Ovary (tissue), 3 donors: ENCODE measurements around the gene RNF123.

ENCODE experiments used
- EP300 ChIP-seq: sonication (generic); formaldehyde crosslinking; IDR thresholded peaks from one replicate; pipeline ENCODE4 v1.6.1; 2017; ENCODE audit warnings: antibody characterized with exemption
- POLR2A ChIP-seq: fragments of 450-650 bp; IDR thresholded peaks from one replicate; pipeline ENCODE4 v1.6.1; 2017; ENCODE audit warnings: antibody characterized with exemption, mild to moderate bottlenecking, moderate library complexity
- TF ChIP-seq, protein P1 (sequence below), 3 donors: fragments of 450-650 bp in 2 of 3; fragments of 200-600 bp in 1 of 3; IDR thresholded peaks; one replicate each; pipeline versions ENCODE4 v1.5.1 to v1.8.0; 2016 to 2022; ENCODE audit warnings: antibody characterized with exemption in 3 of 3, mild to moderate bottlenecking in 1 of 3
- donor health status: DM: no; HTN: no; CAD: no.

DNA sequence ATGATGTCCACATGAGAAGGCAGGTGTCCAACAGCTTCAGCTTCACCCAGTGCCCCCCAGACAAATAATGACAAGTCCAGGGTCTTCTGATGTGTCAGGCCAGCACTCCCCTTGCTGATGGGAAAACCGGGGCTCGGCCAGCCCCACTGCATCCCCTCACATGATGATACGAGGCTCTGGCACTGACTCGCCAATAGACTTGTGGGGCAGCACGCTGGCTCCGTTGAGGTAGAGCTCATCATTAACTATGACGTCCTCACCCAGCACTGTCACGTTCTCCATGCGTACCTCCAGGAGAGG lies 32.2 kb downstream of the RNF123 start:
- TF ChIP-seq, protein P1, sequence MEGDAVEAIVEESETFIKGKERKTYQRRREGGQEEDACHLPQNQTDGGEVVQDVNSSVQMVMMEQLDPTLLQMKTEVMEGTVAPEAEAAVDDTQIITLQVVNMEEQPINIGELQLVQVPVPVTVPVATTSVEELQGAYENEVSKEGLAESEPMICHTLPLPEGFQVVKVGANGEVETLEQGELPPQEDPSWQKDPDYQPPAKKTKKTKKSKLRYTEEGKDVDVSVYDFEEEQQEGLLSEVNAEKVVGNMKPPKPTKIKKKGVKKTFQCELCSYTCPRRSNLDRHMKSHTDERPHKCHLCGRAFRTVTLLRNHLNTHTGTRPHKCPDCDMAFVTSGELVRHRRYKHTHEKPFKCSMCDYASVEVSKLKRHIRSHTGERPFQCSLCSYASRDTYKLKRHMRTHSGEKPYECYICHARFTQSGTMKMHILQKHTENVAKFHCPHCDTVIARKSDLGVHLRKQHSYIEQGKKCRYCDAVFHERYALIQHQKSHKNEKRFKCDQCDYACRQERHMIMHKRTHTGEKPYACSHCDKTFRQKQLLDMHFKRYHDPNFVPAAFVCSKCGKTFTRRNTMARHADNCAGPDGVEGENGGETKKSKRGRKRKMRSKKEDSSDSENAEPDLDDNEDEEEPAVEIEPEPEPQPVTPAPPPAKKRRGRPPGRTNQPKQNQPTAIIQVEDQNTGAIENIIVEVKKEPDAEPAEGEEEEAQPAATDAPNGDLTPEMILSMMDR (IDR thresholded peaks at IDR 0.05), result no peak
- TF ChIP-seq POLR2A (no peak), EP300 (no peak)
